A172 (cell line): ENCODE measurements around the gene TRAPPC5. TPM values are rescaled to one million over a fixed set of nuclear protein-coding genes. Genes with fewer than 3 reads are reported as not detected.

Source experiments
- DNase-seq: peaks from one replicate; pipeline ENCODE4 v3.0.0-alpha.2; 2015; ENCODE audit warnings: low spot score
- total RNA-seq: library from RNA; depleted of rRNA; stranded (reverse); fragments of >200 nt; shearing (Covaris generic); gene quantifications from 2 replicates; pipeline ENCODE4 v1.2.3, GENCODE V29; 2014

The TRAPPC5 gene
- total RNA-seq, 1 experiment from 2014 or later = 176 TPM

DNA sequence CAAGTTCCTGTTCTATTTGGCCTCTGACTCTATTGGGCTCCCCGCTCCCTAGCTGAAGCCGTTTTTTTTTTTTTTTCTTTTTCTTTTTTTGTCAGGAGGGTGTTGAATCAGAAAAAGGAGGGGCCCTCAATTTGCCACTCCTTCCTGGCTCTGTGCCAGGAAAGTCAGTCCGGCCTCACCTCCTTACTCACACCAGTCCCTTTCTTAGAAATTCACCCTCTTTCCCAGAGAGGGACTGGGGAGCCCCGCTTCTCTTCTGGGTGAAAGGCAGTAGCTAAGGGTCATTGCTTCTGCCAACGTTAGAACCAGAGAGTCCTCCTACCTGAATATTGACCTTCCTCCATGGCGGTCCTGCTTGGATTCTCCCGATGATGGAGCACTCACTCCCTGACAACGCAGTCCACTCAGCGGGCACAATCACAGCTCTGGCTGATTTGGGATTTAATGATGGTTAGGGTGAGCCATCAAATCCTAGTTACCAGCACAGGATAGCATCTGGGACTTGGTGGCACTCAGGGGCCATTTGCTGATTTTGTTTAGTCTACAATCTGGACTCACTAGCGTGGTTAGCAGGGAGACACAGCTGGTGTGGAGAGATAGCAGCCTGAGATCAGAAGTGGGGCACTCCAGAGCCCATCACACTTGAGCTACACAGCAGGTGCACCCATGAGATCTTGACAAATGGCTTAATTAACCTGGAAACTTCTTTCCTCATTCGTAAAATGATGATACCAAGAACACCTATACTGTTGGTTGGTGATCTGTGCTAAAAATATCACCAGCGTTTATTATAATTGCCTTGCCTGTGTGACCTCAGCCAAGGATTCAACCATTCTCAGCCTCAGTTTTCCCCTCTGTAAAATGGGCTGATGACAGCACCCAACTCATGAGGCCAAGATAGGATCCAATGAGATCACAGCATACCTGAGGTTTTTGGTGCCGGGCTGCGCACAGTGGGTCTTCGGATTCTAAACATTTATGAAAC is 19.1 kb downstream of the TRAPPC5 start:
- peak; percentile 20 for DNase-seq

DNA sequence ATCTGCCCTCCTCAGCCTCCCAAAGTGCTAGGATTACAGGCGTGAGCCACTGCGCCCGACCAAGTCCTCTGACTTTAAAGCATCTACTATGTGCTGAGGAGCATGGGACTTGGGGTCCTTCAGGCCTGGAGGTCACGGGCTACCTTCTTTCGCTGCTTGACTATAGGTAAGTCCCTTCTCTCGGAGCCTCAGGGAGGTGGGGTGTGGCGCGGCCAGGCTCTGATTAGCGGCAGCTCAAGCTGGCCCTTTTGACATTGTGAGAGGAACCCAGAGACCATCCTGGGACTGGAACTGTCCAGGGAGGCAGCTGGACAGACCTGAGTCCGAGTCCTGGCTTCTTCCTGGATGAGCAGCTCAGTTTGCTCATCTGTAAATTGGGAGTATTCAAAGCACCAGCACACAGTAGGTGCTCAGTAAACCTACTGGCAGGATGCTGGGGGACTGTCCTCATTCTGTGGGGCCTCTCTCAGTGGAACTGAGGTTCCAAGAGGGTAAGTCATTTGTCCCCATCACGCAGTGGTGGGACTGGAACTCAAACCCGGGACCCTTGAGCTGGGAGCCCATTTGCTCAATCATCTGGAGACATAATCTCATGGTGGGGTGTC is 20.5 kb downstream of the TRAPPC5 start:
- no peak for DNase-seq

DNA sequence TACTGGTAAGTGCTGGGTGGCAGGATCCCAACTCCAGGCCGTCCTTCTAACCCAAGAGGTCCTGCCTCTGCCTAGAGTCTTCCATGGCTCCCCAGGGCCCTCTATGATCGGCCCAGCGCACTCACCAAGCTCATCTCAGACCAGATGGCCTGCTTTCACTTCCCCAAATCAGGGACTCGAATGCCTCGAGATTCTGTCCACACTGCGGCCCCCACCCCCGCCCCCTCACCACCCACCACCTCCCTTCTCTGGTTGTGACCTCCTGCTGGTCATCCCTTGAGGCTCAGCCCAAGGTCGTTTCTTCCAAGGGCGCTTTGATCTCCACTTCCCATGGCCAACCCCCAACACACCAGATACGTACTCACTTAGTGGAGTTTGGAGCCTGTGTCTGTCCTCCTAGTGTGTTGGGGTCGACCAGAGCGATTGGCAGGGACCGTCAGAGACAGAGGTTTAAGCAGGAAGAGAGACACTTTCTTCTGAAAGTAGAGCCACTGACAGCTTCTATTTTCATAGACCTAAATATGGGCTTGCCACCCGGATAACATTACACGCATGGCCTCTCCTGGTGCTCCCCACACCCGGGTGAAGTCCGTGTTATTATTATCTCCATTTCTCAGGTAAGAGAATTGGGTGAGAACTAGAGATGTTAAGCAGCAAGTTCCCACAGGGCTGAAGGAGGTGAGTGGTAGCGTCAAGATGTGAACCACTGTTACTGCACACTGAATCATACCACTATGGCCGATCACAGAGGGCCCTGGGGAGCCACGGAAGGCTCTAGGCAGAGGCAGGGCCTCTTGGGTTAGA is 21.2 kb downstream of the TRAPPC5 start, which contains the start of gene FCER2:
Gene FCER2 (minus strand): TSS at position 478 of the 804 bp plus-strand sequence. CDS start 2,371 bp downstream, outside the sequence.
- DNase-seq = no peak

DNA sequence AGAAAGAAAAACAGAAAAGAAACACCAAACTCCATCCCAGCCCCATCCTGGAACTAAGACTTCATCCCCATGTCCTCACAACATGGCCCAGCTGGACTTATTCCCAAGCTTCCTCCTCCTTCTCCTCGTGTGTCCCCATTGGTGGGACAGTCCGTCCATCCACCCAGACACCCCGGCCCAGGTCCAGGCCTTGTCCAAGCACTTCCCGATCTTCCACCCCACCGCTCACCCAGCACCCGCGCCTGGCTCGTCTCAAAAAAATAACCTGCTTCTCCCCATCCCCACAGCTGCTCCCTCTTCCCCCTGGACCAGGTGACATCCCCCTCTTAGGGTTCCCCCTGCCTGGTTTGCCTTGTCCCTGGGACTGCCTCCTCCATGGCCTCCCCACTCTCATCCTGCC is 22.7 kb downstream of the TRAPPC5 start:
- DNase-seq = no peak

DNA sequence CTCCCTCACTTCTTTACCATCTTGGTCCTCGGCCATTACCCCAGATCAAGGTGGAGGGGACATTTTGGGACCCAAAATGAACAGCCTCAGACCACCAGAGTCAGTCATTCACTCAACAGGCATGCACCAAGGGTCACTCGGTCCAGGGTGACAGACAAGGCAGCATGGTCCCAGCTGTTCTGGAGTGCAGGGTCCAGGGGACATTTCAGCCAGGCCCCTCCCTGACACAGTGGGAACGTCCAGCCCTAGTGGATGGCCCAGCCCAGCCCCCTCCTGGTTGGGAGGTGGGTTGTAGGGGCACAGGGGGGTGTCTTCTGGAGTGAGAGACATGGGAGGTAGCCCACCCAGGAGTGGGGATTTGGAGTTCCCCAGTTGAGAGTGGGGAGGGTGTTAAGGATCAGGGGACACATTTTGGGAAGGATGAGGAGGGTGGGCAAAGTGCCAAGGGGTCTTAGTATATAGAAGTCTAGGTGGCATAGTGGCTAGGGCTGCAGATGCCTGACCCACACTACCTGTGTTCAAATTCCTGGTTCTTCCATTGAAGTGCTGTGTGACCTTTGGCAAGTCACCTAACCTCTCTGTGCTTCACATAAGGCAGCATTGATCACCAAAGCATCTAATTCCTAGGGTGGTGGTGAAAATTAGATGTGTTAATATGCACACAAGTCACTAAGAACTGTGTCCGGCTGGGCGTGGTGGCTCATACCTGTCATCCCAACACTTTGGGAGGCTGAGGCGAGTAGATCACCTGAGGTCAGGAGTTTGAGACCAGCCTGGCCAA is 23.8 kb downstream of the TRAPPC5 start:
- DNase-seq = no peak

DNA sequence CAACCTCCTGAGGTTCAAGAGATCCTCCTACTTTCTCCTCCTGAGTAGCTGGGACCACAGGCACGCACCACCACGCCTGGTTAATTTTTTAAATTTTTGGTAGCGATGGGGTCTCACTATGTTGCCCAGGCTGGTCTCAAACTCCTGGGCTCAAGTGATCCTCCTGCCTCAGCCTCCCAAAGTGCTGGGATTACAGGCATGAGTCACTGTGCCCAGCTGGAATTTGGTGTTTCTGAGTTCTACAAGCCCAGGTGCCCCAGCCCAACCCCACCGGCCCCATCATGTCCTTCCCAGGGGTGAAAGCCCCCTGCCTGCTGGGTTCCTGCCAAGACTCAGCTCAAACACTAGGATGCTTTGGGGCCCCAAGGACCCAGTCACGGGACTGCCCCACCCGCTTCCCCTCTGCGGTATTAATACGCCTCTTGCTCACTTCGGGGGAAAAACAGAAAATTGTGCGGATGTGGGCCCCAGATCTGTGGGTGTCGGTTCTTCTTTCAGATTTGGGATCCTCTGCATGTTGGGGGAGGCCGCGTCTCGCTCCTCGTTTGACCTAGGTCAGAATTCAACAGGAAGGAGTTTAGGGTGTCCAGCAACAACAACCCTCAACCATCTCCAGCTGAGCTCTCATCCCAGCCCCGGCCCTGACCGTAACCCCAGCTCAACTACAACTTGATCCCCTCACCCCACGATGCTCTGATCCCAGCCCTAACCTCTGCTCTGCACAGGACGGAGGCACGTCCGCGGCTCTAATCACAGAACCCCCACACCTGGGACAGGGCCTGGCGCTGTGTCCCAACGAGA is 25.0 kb downstream of the TRAPPC5 start:
- no peak for DNase-seq

DNA sequence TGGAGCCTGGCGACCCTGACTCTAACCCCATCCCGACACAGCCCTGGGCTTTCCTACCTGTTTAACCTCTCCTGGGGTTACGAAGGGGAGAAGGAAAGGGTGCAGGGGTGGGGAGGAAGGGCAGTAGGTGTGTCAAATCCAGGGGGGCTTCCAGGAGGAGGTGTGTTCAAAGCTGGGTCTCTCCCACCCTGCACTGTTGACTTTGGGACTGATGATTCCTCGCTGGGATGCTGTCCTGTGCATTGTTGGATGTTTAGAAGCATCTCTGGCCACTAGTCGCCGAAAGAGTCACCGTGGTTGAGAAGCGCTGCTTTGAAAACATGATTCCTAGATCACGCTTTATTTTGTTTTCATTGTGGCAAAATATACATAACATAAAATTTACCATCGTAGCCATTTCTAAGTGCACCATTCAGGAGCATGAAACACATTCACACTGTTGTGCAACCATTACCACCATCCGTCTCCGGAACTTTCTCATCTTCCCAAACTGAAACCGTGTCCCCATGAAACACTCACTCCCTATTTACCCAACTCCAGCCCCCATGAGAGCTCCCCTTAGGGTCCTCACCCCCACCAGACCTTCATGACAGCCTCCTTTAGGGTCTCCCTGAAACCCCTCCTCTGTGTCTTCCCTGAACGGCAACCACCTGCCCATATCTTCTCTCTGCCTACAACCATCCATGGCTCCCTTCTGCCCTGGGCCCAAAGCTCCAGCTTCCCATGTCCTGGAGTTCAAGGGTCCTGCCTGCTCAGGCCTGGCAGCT is 25.7 kb downstream of the TRAPPC5 start:
- no peak for DNase-seq

DNA sequence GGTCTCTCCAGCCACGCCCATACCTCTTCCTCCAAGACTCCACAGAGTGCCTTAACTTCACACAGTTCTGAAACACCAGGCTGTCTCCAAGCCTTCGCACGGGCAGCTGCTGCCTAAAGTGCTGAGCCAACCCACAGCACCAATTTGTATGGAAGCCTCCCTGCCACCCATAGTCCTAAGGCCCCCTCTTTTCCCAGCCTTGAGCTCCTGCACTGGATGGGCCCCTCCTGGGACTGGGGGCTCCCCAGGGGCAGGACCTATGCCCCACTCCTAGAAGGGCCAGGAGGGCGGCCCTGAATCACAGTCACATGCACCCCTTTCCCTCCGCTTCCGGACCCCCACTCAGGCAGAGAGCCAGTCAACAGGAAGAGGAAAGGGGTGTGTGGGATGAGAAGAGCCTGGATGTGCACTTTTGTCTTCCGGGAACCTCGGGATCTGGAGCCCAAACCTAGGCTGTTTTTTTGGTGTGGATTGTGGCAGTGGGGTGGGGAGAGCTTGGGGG is 26.4 kb downstream of the TRAPPC5 start:
- no peak for DNase-seq

DNA sequence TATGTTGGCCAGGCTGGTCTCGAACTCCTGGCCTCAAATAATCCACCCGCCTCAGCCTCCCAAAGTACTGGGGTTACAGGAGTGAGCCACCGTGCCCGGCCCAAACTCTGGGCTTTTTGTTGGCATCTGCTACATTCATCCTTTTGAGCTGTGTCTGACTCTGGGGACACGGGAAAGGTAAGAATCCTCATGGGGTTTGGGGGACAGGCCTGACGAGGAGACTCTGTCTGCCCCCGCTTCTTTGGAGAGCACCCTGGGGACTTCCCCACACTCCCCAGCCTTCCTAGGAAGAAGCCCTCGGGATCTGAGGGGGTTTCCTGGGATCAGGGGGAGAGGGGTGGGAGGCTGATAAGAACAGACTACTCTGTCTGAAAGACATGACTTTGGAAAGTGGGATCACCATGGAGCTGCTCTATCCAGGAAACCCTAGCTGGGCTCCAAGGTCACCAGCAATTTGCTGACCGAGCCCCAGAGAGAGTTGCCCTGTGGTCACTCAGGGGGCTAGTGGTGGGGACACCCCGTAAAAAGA is 29.4 kb downstream of the TRAPPC5 start:
- DNase-seq = no peak

DNA sequence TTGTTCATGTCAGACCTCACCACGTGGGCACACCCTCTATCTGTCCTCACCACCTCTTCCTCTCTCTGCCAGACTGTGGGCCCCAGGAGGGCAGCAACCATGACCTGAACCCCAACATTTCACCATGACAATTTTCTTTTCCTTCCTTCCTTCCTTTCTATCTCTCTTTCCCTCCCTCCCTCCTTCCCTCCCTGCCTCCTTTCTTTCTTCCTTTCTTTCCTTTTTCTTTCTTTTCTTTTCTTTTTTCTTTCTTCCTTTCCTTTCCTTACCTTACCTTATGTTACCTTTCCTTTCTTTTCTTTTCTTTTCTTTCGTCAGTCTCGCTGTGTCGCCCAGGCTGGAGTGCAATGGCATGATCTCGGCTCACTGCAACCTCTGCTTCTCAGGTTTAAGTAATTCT is 30.0 kb downstream of the TRAPPC5 start:
- DNase-seq = no peak

DNA sequence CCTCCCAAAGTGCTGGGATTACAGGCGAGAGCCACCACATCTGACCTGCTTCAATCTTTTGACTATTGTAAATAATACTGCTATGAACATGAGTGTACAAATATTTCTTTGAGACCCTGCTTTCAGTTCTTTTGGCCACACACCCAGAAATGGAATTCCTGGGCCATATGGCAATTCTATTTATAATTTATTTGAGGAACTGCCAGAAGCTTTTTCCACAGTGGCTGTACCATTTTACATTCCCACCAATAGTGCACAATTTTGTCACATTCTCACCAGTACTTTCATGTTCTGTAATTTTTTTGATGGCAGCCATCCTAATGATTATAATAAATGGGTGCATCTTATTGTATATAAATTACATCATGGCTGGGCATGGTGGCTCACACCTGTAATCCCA is 35.0 kb downstream of the TRAPPC5 start:
- DNase-seq = no peak

DNA sequence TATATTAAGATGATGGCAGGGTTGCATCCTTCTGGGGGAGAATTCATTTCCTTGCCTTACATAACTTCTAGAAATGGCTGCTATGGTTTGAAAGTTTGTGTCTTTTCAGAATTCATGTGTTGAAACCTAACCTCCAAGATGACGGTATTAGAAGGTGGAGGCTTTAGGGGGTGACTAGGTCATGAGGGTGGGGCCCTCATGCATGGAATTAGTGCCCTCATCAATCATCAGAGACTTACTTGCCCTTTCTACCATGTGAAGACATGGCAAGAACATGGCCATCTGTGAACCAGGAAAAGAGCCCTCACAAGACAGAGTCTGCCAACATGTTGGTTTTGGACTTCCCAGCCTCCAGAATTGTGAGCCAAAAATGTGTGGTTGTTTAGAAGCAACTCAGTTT is 36.1 kb downstream of the TRAPPC5 start:
- DNase-seq = no peak

DNA sequence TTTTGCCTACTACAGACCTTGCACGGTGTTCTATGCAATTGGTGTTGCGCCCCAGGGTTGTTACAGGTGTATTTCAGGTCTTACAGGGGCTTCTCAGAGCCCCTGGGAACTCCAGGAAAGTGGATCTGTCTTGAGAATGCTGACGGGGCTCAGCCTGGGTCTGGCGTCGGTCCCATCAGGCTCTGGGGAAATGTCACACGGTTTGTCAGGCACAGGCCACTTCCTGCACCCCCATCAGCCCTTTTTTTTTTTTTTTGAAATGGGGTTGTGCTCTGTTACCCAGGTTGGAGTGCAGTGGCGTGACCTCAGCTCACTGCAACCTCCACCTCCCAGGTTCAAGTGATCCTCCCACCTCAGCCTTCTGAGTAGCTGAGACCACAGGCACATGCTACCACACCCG is 38.0 kb downstream of the TRAPPC5 start:
- DNase-seq = no peak

DNA sequence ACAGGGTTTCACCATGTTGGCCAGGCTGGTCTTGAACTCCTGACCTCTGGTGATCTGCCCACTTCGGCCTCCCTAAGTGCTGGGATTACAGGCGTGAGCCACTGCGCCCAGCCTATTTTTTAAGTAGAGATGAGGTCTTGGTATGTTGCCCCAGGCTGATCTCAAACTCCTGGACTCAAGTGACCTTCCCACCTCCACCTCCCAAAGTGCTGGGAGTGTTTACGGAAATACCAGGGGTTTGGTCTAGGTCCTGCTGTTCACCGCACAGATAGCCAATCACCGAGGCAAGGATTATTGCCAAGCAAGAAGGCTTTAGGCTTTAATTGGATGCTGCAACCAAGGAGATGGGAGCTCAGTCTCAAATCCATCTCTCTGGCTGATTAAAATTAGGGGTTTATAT is 39.7 kb downstream of the TRAPPC5 start:
- no peak for DNase-seq

DNA sequence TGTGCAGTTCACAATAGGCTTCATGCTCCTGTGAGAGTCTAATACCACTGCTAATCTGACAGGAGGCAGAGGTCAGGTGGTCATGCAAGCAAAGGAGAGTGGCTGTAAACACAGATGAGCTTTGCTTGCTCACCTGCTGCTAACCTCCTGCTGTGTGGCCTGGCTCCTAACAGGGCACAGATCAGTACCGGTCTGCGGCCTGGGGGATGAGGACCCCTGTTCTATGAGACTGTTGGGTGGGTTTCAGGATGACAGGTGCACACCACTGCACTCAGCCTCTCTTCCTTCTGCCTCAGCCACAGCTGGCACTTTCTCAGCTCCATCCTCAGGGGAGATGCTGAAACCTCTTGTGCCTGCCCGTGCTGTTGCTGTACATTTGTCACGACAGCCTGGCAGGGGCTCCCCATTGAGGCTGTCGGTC is 41.6 kb downstream of the TRAPPC5 start:
- DNase-seq = no peak

DNA sequence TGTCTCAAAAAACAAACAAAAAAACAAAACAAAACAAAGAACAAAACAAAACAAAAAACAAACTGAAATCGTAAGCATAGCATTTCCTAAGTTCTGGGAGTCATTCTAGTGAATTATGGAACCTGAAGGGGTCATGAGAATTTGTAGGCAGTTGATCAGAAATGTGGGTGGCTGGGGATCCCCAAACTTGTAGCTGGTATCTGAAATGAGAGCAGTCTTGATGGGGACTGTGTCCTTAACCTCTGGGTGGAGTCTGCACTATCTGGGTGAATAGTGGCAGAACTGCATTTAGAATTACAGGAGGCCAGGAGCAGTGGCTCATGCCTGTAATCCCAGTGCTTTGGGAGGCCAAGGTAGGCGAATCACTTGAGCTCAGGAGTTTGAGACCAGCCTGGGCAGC is 45.2 kb downstream of the TRAPPC5 start:
- no peak for DNase-seq

DNA sequence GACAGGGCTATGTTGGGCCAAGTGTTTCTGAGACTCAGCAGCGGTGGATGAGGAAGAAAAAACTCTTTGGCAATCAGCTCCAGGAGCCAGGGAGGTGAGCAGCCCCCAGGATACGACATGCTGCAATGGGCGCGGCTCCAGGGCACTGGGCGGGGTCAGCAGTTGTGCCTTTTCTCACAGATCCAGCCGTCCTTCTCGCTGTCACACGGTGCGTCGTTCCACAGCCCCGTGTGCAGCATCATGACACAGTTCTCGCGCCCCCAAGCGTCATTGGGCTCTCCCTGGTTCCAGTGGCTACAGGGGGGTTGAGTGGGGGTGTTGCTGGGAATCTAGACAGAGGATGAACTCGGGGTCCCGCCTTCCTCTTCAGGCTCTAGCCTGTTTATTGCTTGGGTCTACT is 48.6 kb downstream of the TRAPPC5 start:
- DNase-seq = no peak

DNA sequence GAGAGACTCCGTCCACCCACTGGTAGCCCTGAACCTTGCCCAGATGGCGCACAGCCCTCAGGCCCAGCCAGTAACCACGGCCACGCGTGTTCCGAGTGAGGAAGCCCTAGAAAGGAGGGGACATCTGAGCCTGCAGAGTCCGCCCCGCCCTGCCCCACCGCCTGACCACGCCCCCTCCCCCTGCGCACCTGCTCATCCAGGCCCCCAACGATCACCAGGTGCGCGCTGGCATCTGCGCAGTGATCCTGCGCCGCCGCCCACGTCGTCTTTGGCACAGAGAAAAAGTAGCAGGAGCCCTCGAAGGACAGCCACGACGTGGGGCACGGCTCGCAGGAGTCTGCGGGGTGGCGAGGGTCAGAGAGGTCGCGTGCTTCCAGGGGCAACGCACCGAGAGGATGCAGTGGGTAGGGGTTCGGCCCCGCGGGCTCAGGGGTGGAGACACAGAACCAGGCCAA is 49.2 kb downstream of the TRAPPC5 start:
- no peak for DNase-seq
